Measurements from ENCODE around the gene EXOC1. TPM values are rescaled to one million over a fixed set of nuclear protein-coding genes. Genes with fewer than 3 reads are reported as not detected.

EXOC1 gene
- total and polyA plus RNA-seq, 9 donors: 14.6 to 32.7 (median 24.1) TPM

- Histone ChIP-seq H3K4me3 (no peak overlapping the region), H3K9me3 (no peaks in the 10 kb centered on the region), H3K27ac (no peak overlapping the region), H3K27me3 (no peaks in the 10 kb centered on the region), H3K4me1 (ENCODE audit: insufficient read depth) (no peaks in the 10 kb centered on the region), H3K36me3 (no peaks in the 10 kb centered on the region)
- TF ChIP-seq POLR2A (IDR thresholded peaks at IDR 0.05) (no peak), EP300 (IDR thresholded peaks at IDR 0.05) (no peak), CTCF (IDR thresholded peaks at IDR 0.05) (no peak)
- DNase-seq: no peak
- 89 to 90% (median 90%) methylated on average over 3 of the region's 3 CpGs for WGBS, 3 donors
- intact Hi-C loops (cut with DNase I): no loop called here
Measured at GRCh38 chr4:55834086-55834795, 19.2 kb upstream of the EXOC1 start.

- WGBS, 3 donors: 82% methylated on average over 1 of the region's 1 CpG
- intact Hi-C loops (cut with DNase I): no loop called here
- no peak for DNase-seq
Measured at GRCh38 chr4:55837903-55838302, 15.5 kb upstream of the EXOC1 start.

DNA sequence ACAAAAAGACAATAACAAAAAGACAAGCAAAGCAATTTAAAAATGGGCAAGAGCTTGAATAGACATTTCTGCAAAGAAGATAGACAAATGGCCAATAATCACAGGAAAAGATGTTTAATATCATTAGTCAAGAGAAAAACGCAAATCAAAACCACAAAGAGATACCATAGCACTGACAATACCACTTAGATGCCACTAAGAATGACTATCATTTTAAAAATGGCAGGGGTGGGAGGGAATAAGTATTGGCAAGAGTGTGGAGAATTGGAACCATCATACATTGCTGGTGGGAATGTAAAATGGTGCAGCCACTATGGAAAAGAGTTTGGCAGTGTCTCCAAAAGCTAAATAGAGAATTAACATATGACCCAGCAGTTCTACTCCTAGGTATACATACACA lies 15.1 kb upstream of the EXOC1 start:
- Histone ChIP-seq H3K36me3 (no peaks in the 10 kb centered on the region), H3K27me3 (no peaks in the 10 kb centered on the region), H3K4me3 (no peak overlapping the region), H3K27ac (no peak overlapping the region), H3K4me1 (ENCODE audit: insufficient read depth) (no peaks in the 10 kb centered on the region), H3K9me3 (no peaks in the 10 kb centered on the region)
- TF ChIP-seq CTCF (IDR thresholded peaks at IDR 0.05) (no peak), EP300 (IDR thresholded peaks at IDR 0.05) (no peak), POLR2A (IDR thresholded peaks at IDR 0.05) (no peak)
- no peak for DNase-seq
- intact Hi-C loops (cut with DNase I): no loop called here
- WGBS, 3 donors: 86 to 92% (median 89%) methylated on average over 1 of the region's 1 CpG

More at GRCh38 chr4:55837903-55838302, 15.5 kb upstream of the EXOC1 start:
- no peaks in the 10 kb centered on the region for H3K9me3 ChIP-seq
- H3K27me3 ChIP-seq: no peaks in the 10 kb centered on the region
- no peak overlapping the region for H3K4me3 ChIP-seq
- no peak overlapping the region for H3K27ac ChIP-seq
- no peaks in the 10 kb centered on the region for H3K36me3 ChIP-seq
- no peaks in the 10 kb centered on the region for H3K4me1 ChIP-seq (ENCODE audit: insufficient read depth)
- no peak for TF ChIP-seq EP300 (IDR thresholded peaks at IDR 0.05)
- TF ChIP-seq POLR2A (IDR thresholded peaks at IDR 0.05): no peak
- TF ChIP-seq CTCF (IDR thresholded peaks at IDR 0.05): no peak

DNA sequence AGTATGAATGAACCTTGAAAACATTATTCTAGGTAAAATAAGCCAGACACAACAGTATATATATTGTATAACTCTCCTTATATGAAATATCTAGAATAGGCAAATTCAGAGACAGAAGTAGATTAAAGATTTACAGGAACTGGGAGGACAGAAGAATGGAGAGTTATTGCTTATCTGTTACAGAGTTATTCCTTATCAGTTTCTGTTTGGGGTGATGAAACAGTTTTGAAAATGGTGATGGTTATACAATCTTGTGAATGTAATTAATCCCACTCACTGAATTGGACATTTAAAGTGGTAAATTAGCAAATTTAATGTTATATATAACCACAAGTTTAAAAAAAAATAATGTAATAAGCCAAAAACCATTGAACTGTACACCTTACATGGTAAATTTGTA lies 14.5 kb upstream of the EXOC1 start:
- H3K4me1 ChIP-seq (ENCODE audit: insufficient read depth): no peaks in the 10 kb centered on the region
- intact Hi-C loops (cut with DNase I): no loop called here

More for the DNA sequence above, 14.5 kb upstream of the EXOC1 start:
- Histone ChIP-seq H3K27me3 (no peaks in the 10 kb centered on the region), H3K27ac (no peak overlapping the region), H3K4me3 (no peak overlapping the region), H3K36me3 (no peaks in the 10 kb centered on the region), H3K9me3 (no peaks in the 10 kb centered on the region)
- DNase-seq: no peak
- no peak for TF ChIP-seq CTCF (IDR thresholded peaks at IDR 0.05)
- TF ChIP-seq EP300 (IDR thresholded peaks at IDR 0.05): no peak
- TF ChIP-seq POLR2A (IDR thresholded peaks at IDR 0.05): no peak

Data from ovary (tissue), 9 donors.